ENCODE results near the gene SIGLECL1. TPM values are rescaled to one million over a fixed set of nuclear protein-coding genes. Genes with fewer than 3 reads are reported as not detected.

The SIGLECL1 gene
- total RNA-seq, 4 donors from 2014 or later: not detected

- DNase-seq (ENCODE audit: low spot score) (no peak), ATAC-seq (ENCODE audit: low FRiP score) (no peak)
- no peak for TF ChIP-seq CTCF (IDR thresholded peaks at IDR 0.05)
Observed at GRCh38 chr19:51296336-51297093, 45.6 kb downstream of the SIGLECL1 start.

- no peak for DNase-seq (ENCODE audit: low spot score)
- no peak for TF ChIP-seq CTCF (IDR thresholded peaks at IDR 0.05)
- no peak for ATAC-seq (ENCODE audit: low FRiP score)
Observed at GRCh38 chr19:51297406-51297805, 46.5 kb downstream of the SIGLECL1 start.

- no peak for TF ChIP-seq CTCF (IDR thresholded peaks at IDR 0.05)
- ATAC-seq (ENCODE audit: low FRiP score) (no peak), DNase-seq (ENCODE audit: low spot score) (no peak)
Observed at GRCh38 chr19:51301266-51301665, 50.4 kb downstream of the SIGLECL1 start.

- TF ChIP-seq CTCF (IDR thresholded peaks at IDR 0.05): no peak
- DNase-seq (ENCODE audit: low spot score) (no peak), ATAC-seq (ENCODE audit: low FRiP score) (no peak)
Observed at GRCh38 chr19:51305479-51305878, 54.6 kb downstream of the SIGLECL1 start.

DNA sequence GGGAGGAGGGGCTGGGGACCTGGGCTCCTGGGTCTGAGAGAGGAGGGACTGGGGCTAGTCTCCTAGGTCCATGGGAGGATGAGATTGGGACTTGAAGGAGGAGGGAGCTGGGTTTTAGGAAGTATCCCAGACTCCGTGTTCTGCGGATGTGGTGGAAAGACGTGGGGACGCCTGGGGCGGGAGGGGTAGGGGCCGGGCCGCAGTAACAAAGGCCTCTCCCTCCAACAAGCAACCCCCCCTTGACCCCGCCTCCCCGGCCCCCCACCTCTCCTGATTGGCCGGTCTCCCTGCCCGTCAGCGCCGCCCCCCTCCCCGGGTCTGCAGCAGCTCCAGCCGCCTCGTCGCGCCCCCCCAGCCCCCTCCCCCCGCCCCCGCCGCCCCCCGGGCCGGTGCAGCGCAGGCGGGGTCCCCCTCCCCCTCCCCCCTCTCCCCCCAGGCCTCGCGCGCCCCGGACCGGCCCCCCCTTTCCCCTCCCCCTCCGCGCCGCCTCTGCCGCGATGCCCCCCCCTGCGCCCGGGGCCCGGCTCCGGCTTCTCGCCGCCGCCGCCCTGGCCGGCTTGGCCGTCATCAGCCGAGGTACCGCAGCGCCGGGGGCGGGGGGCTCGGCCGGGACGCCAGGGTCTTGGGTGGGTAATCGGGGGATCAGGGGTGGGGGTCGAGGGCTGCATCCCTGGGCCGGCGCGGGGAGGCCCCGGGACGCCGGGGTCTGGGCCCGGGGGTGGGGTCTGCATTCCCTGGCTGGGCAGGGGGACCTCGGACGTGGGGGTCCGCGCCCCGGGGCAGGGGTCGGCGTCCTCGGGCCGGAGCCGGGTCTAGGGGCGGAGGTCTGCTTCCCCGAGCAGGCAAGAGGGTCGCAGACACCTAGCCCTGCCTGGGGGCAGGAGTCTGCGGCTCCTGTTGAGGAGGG lies 60.7 kb downstream of the SIGLECL1 start, which contains the start of gene IGLON5:
Gene IGLON5, plus strand, starts transcription at position 294 of the 907 bp plus-strand sequence. Its CDS starts 204 bp downstream, at position 498.
- DNase-seq (ENCODE audit: low spot score): no peak
- TF ChIP-seq CTCF (IDR thresholded peaks at IDR 0.05): no peak
- ATAC-seq (ENCODE audit: low FRiP score): no peak

- ATAC-seq (ENCODE audit: low FRiP score): no peak
- no peak for DNase-seq (ENCODE audit: low spot score)
- TF ChIP-seq CTCF (IDR thresholded peaks at IDR 0.05): no peak
Observed at GRCh38 chr19:51316688-51317087, 65.8 kb downstream of the SIGLECL1 start.
